PC-3 (cell line): ENCODE results near the gene TMEM179B. TPM values are rescaled to one million over a fixed set of nuclear protein-coding genes. Genes with fewer than 3 reads are reported as not detected.

Experiments
- ATAC-seq: fragments of 200-7000 bp; cut with Tn5 transposase; 2 replicates; pipeline ENCODE4 v1.9.1; 2020; ENCODE audit warnings: mild to moderate bottlenecking, moderate library complexity
- BruUV-seq: library from RNA; stranded (reverse); fragments of 400-500 nt; replicated peaks from 2 replicates; lab custom pipeline; 2021; lab: Mats Ljungman, UMichigan
- CTCF ChIA-PET: fragments of 300-600 bp; sonication (Branson Sonifier 250); formaldehyde crosslinking; loops from one replicate; lab custom pipeline; 2022; ENCODE audit warnings: antibody characterized with exemption; lab: Charles Lee
- POLR2A ChIA-PET: fragments of 300-600 bp; sonication (Branson Sonifier 250); formaldehyde crosslinking; loops from one replicate; lab custom pipeline; 2022; ENCODE audit warnings: antibody characterized with exemption; ENCODE audit not compliant: unreplicated experiment; lab: Charles Lee
- DNase-seq: peaks from one replicate; pipeline ENCODE4 v3.0.0-alpha.2; 2015
- H2AFZ ChIP-seq: fragments of 300-600 bp; sonication (generic); 2 replicates; pipeline ENCODE4 v1.6.0; 2016; ENCODE audit warnings: antibody characterized with exemption, low read length
- H3F3A ChIP-seq: fragments of 300-600 bp; sonication (generic); one replicate; pipeline ENCODE4 v1.6.0; 2017; ENCODE audit warnings: antibody characterized with exemption, low read length, control low read depth, mild to moderate bottlenecking; ENCODE audit not compliant: unreplicated experiment
- H3K27ac ChIP-seq: fragments of 300-600 bp; sonication (generic); 2 replicates; pipeline ENCODE4 v1.5.1; 2016; ENCODE audit warnings: mild to moderate bottlenecking, low read length
- H3K27me3 ChIP-seq: fragments of 300-600 bp; sonication (generic); 2 replicates; pipeline ENCODE4 v1.6.1; 2016; ENCODE audit warnings: low read length, mixed read lengths
- H3K36me3 ChIP-seq: fragments of 300-600 bp; sonication (generic); 2 replicates; pipeline ENCODE4 v1.6.1; 2016; ENCODE audit warnings: low read depth, mixed run types, low read length, mixed read lengths
- H3K4me1 ChIP-seq: fragments of 300-600 bp; sonication (generic); 2 replicates; pipeline ENCODE4 v1.5.1; 2016; ENCODE audit warnings: low read length; ENCODE audit not compliant: insufficient read depth
- H3K4me2 ChIP-seq: fragments of 300-600 bp; sonication (generic); 2 replicates; pipeline ENCODE4 v1.6.0; 2016; ENCODE audit warnings: low read length
- H3K4me3 ChIP-seq: fragments of 300-600 bp; sonication (generic); 2 replicates; pipeline ENCODE4 v1.5.1; 2016; ENCODE audit warnings: mild to moderate bottlenecking, low read length, mixed read lengths
- H3K79me2 ChIP-seq: fragments of 300-600 bp; sonication (generic); 2 replicates; pipeline ENCODE4 v1.6.1; 2017; ENCODE audit warnings: low read length, mixed read lengths
- H3K9ac ChIP-seq: fragments of 300-600 bp; sonication (generic); 2 replicates; pipeline ENCODE4 v1.6.0; 2016; ENCODE audit warnings: mild to moderate bottlenecking, low read length
- H3K9me2 ChIP-seq: fragments of 300-600 bp; sonication (generic); replicated peaks from 2 replicates; pipeline ENCODE4 v1.6.1; 2016; ENCODE audit warnings: mixed run types, low read length, mixed read lengths
- H3K9me3 ChIP-seq: fragments of 300-600 bp; sonication (generic); 2 replicates; pipeline ENCODE4 v1.6.1; 2016; ENCODE audit warnings: low read length, mixed read lengths
- H4K20me1 ChIP-seq: fragments of 300-600 bp; sonication (generic); 2 replicates; pipeline ENCODE4 v1.6.1; 2016; ENCODE audit warnings: low read length, mixed read lengths
- EZH2 ChIP-seq: fragments of 300-600 bp; sonication (generic); IDR thresholded peaks from one replicate; pipeline ENCODE4 v1.6.1; 2017; ENCODE audit warnings: antibody characterized with exemption, mild to moderate bottlenecking, low read length; ENCODE audit not compliant: unreplicated experiment
- EZH2phosphoT487 ChIP-seq: fragments of 300-600 bp; sonication (generic); IDR thresholded peaks from 2 replicates; pipeline ENCODE4 v1.6.1; 2018; ENCODE audit warnings: mild to moderate bottlenecking, antibody characterized with exemption, low read length, borderline replicate concordance
- intact Hi-C: fragments of 100-400 bp; cut with micrococcal nuclease; formaldehyde crosslinking; loops from 2 replicates; pipeline ENCODE4 v1.9.0; 2023
- total RNA-seq: library from RNA; depleted of rRNA; stranded (reverse); fragments of >200 nt; gene quantifications from 2 replicates; pipeline ENCODE4 v1.2.3, GENCODE V29; 2014
- TF ChIP-seq, protein P1 (sequence below): fragments of 300-600 bp; sonication (generic); conservative IDR thresholded peaks from 2 replicates; pipeline ENCODE4 v1.5.1; 2017; ENCODE audit warnings: antibody characterized with exemption, low read depth, mild to moderate bottlenecking, low read length

Gene TMEM179B
- total RNA-seq, 1 experiment from 2014 or later, result 86.7 TPM

GRCh38 chr11:62771144-62772021, 15.8 kb upstream of the TMEM179B start, which contains the start of gene TAF6L:
TAF6L (plus strand) TSS chr11:62771396; CDS start chr11:62775784, 4,388 bp downstream.
- ChIA-PET POLR2A (interaction anchor here (0.5 to 1.1 kb wide), 12 partner anchors 12 to 291 kb away, joined by 3 to 21 read pairs (median 4); partner anchors contain the start of genes HNRNPUL2 and ZBTB3), CTCF (interaction anchor here (0.5 to 1.5 kb wide), 8 partner anchors 10 to 149 kb away, joined by 3 to 12 read pairs (median 4); partner anchors contain the start of genes B3GAT3, POLR2G and ZBTB3)
- Histone ChIP-seq H3K9ac (peak within 1 kb of the TSS; percentile 72), H3K9me3 (no peaks in the 10 kb centered on the region), H3K4me3 (peak within 1 kb of the TSS; percentile 74), H4K20me1 (no peaks in the 10 kb centered on the region), H3K4me1 (peaks cover 13% of the 10 kb centered on the region), H2AFZ (peak within 1 kb of the TSS; percentile 80), H3K27ac (peak within 1 kb of the TSS; percentile 76), H3K4me2 (peak within 1 kb of the TSS; percentile 92), H3K9me2 (no peaks in the 10 kb centered on the region), H3K36me3 (peaks cover 11% of the 10 kb centered on the region), H3K79me2 (peaks cover 20% of the 10 kb centered on the region), H3F3A (peaks cover 3% of the 10 kb centered on the region), H3K27me3 (no peaks in the 10 kb centered on the region)
- ATAC-seq, result peak; percentile 92
- BruUV-seq, result TSS peak; percentile 65
- peak; percentile 99 for DNase-seq
- intact Hi-C loops, result loop anchor here (2.0 kb wide), 1 partner anchor 43 kb away; the partner anchor contains the start of gene TTC9C
- TF ChIP-seq EZH2 (no peak), EZH2phosphoT487 (no peak)
- TF ChIP-seq, protein P1, sequence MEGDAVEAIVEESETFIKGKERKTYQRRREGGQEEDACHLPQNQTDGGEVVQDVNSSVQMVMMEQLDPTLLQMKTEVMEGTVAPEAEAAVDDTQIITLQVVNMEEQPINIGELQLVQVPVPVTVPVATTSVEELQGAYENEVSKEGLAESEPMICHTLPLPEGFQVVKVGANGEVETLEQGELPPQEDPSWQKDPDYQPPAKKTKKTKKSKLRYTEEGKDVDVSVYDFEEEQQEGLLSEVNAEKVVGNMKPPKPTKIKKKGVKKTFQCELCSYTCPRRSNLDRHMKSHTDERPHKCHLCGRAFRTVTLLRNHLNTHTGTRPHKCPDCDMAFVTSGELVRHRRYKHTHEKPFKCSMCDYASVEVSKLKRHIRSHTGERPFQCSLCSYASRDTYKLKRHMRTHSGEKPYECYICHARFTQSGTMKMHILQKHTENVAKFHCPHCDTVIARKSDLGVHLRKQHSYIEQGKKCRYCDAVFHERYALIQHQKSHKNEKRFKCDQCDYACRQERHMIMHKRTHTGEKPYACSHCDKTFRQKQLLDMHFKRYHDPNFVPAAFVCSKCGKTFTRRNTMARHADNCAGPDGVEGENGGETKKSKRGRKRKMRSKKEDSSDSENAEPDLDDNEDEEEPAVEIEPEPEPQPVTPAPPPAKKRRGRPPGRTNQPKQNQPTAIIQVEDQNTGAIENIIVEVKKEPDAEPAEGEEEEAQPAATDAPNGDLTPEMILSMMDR, result no peak

GRCh38 chr11:62774407-62774806, 12.8 kb upstream of the TMEM179B start:
- Histone ChIP-seq H3K4me1 (peaks cover 13% of the 10 kb centered on the region), H3K27ac (no peak overlapping the region), H3K79me2 (peaks cover 20% of the 10 kb centered on the region), H3K36me3 (peaks cover 14% of the 10 kb centered on the region), H4K20me1 (no peaks in the 10 kb centered on the region), H3K27me3 (no peaks in the 10 kb centered on the region), H2AFZ (no peak overlapping the region), H3K9me2 (no peaks in the 10 kb centered on the region), H3K4me2 (no peak overlapping the region), H3F3A (peaks cover 3% of the 10 kb centered on the region), H3K4me3 (no peak overlapping the region), H3K9me3 (no peaks in the 10 kb centered on the region), H3K9ac (no peak overlapping the region)
- ChIA-PET POLR2A (no interaction called here), CTCF (interaction anchor here (0.9 kb wide), 1 partner anchor 12 kb away, joined by 3 read pairs; no protein-coding TSS in a partner anchor)
- ATAC-seq (no peak), DNase-seq (no peak)
- TF ChIP-seq, protein P1, result no peak
- TF ChIP-seq EZH2 (no peak), EZH2phosphoT487 (no peak)
- intact Hi-C loops, result no loop called here
- no TSS peak for BruUV-seq
